ENCODE results near the gene FRZB.

- no peak for TF ChIP-seq CTCF (IDR thresholded peaks at IDR 0.05)
- no peak for TF ChIP-seq POLR2A (IDR thresholded peaks at IDR 0.05)
These were observed 45.5 kb upstream of the FRZB start for GRCh38 chr2:182911813-182912517.
